ENCODE data around the gene BCKDK.

GRCh38 chr16:31094088-31094423 lies 14.1 kb upstream of the BCKDK start:
- TF ChIP-seq POLR2A (IDR thresholded peaks at IDR 0.05) = no peak
- no peak for TF ChIP-seq CTCF (IDR thresholded peaks at IDR 0.05)

Data from breast epithelium (tissue), 3 donors.